Retinal pigment epithelial cell (primary cell): ENCODE measurements around the gene GPR21.

ENCODE experiments used
- DNase-seq: peaks from one replicate; pipeline ENCODE4 v3.0.0-alpha.2; 2010; ENCODE audit warnings: low read depth
- H3K4me3 ChIP-seq: 2 replicates; pipeline ENCODE4 v1.5.1; 2011; ENCODE audit warnings: mild to moderate bottlenecking, low read length, control low read depth, moderate library complexity
- TF ChIP-seq, protein P1 (sequence below): conservative IDR thresholded peaks from 2 replicates; pipeline ENCODE4 v1.5.1; 2011; ENCODE audit warnings: low read depth, low read length, control low read depth, inconsistent platforms

The GPR21 gene

GRCh38 chr9:123011380-123011779 is 22.1 kb upstream of the GPR21 start:
- TF ChIP-seq, protein P1, sequence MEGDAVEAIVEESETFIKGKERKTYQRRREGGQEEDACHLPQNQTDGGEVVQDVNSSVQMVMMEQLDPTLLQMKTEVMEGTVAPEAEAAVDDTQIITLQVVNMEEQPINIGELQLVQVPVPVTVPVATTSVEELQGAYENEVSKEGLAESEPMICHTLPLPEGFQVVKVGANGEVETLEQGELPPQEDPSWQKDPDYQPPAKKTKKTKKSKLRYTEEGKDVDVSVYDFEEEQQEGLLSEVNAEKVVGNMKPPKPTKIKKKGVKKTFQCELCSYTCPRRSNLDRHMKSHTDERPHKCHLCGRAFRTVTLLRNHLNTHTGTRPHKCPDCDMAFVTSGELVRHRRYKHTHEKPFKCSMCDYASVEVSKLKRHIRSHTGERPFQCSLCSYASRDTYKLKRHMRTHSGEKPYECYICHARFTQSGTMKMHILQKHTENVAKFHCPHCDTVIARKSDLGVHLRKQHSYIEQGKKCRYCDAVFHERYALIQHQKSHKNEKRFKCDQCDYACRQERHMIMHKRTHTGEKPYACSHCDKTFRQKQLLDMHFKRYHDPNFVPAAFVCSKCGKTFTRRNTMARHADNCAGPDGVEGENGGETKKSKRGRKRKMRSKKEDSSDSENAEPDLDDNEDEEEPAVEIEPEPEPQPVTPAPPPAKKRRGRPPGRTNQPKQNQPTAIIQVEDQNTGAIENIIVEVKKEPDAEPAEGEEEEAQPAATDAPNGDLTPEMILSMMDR = no peak
- DNase-seq = no peak
- H3K4me3 ChIP-seq = no peak overlapping the region

DNA sequence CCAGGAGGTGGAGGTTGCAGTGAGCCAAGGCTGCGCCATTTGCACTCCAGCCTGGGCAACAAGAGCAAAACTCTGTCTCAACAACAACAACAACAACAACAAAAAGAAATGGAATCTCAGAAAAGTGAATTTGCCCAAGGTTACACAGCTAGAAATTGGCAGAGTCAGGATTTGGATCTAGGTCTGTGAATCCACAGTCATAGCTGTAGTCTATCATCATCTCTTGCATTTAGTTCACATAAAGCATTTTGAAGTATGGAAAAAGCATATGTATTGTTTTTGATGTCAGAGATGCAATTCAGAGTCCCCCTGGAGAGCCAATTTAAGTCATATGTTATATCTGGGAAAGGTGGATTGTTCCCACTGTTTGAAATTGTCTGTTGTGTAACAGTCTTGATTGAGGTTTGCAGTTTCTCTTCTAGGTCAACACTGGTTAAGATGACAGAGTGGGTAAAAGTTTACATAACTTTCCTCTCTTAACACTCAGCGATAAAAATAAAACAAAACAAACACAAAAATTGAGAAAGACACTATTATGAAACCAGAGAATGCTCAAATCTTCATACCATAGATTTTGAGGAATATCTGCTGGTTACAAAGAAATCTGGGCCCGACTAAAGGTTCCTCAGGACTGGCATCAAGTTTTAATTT is 21.5 kb upstream of the GPR21 start:
- TF ChIP-seq, protein P1 = no peak
- H3K4me3 ChIP-seq = no peak overlapping the region
- no peak for DNase-seq

DNA sequence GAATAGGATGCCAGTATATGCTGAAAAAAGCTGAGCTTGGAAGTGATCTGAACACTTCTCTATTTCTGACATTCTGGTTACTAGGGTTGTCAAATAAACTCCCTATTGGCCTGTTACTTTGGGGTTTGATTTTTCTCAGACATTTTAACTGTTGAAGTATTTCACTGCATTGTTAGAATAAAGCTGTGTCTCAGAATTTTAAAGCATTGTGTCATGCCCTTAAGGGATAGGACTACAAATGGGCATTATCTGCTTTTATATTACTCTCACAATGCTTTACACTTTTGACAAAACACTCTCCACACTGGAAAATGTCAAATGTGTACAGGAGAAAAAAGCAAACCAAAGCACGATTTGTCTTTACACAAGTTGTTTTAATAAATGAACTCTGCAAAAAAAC is 16.8 kb upstream of the GPR21 start:
- DNase-seq = no peak
- TF ChIP-seq, protein P1 = no peak
- H3K4me3 ChIP-seq = no peak overlapping the region

GRCh38 chr9:123020796-123021195 is 12.7 kb upstream of the GPR21 start:
- no peak for DNase-seq
- TF ChIP-seq, protein P1 = no peak

GRCh38 chr9:123026425-123026824 is 7.0 kb upstream of the GPR21 start:
- TF ChIP-seq, protein P1 = no peak
- DNase-seq = no peak
- H3K4me3 ChIP-seq = no peak overlapping the region

More at GRCh38 chr9:123020796-123021195, 12.7 kb upstream of the GPR21 start:
- H3K4me3 ChIP-seq = no peak overlapping the region

- no peak for DNase-seq
- TF ChIP-seq, protein P1 = no peak
- H3K4me3 ChIP-seq = no peak overlapping the region
These were observed 6.0 kb upstream of the GPR21 start for GRCh38 chr9:123027517-123027916.

DNA sequence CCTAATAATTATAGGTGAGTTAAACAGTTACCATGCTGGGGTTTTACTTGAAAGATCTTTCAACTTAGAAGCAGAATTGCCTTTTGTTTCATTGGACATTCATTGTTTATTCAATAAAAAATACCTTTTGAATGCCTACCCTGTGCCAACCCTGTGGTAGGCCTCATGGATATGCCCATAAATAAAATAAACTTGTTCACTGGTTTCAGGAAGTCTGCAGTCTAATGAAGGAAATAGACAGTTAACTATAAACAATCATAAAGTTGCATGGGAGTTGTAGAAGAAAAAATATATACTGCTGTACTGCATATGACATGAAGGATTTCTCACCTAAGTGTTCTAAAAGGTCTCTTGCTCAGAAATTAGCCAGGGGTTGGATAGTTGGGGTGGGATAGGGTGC is 5.3 kb upstream of the GPR21 start:
- TF ChIP-seq, protein P1 = no peak
- no peak overlapping the region for H3K4me3 ChIP-seq
- no peak for DNase-seq
